ENCODE results near the gene USP14. TPM values are rescaled to one million over a fixed set of nuclear protein-coding genes. Genes with fewer than 3 reads are reported as not detected.

Gene USP14
- polyA plus RNA-seq, 1 donor from 2014 or later: 41.7 TPM

GRCh38 chr18:179499-179898 is 21.1 kb downstream of the USP14 start:
- H3K9ac ChIP-seq (ENCODE audit: low read length): no peak overlapping the region
- H3F3A ChIP-seq (ENCODE audit: insufficient read depth, low read length, poor library complexity, severe bottlenecking): no peaks in the 10 kb centered on the region
- no peaks in the 10 kb centered on the region for H3K27me3 ChIP-seq (ENCODE audit: insufficient read depth, low read depth, low read length)
- no peak overlapping the region for H3K4me2 ChIP-seq (ENCODE audit: low read length)
- no peak overlapping the region for H2AFZ ChIP-seq (ENCODE audit: low read depth, low read length)
- no peak overlapping the region for H3K27ac ChIP-seq (ENCODE audit: low read length)
- peaks cover 3% of the 10 kb centered on the region for H3K36me3 ChIP-seq (ENCODE audit: insufficient read depth, low read length)
- no peak overlapping the region for H3K4me3 ChIP-seq (ENCODE audit: low read length)
- H3K9me2 ChIP-seq (ENCODE audit: insufficient read depth, low read length): no peaks in the 10 kb centered on the region
- H4K20me1 ChIP-seq (ENCODE audit: insufficient read depth): no peaks in the 10 kb centered on the region
- no peaks in the 10 kb centered on the region for H3K9me3 ChIP-seq (ENCODE audit: low read length)
- peaks cover 3% of the 10 kb centered on the region for H3K79me2 ChIP-seq (replicated peaks; ENCODE audit: insufficient read depth, low read length)
- no peak for TF ChIP-seq REST (IDR thresholded peaks at IDR 0.05; ENCODE audit: borderline replicate concordance)
- no peak for TF ChIP-seq SMC3 (conservative IDR thresholded peaks at IDR 0.05; ENCODE audit: poor library complexity)
- TF ChIP-seq MXI1 (conservative IDR thresholded peaks at IDR 0.05; ENCODE audit: poor library complexity, severe bottlenecking): no peak
- TF ChIP-seq EZH2 (IDR thresholded peaks at IDR 0.05; ENCODE audit: borderline replicate concordance, insufficient read depth, low read length, poor library complexity, severe bottlenecking): no peak
- no peak for TF ChIP-seq RAD21 (conservative IDR thresholded peaks at IDR 0.05)
- no peak for TF ChIP-seq EP300 (conservative IDR thresholded peaks at IDR 0.05; ENCODE audit: poor library complexity, severe bottlenecking)
- no peak for TF ChIP-seq CTCF (IDR thresholded peaks at IDR 0.05; ENCODE audit: poor library complexity, severe bottlenecking)
- TF ChIP-seq TAF1 (IDR thresholded peaks at IDR 0.05; ENCODE audit: low read depth): no peak
- TF ChIP-seq POLR2AphosphoS5 (IDR thresholded peaks at IDR 0.05): no peak

GRCh38 chr18:181711-182110 is 23.4 kb downstream of the USP14 start:
- Histone ChIP-seq H3K36me3 (ENCODE audit: insufficient read depth, low read length) (peaks cover 3% of the 10 kb centered on the region), H3K27ac (ENCODE audit: low read length) (no peak overlapping the region), H4K20me1 (ENCODE audit: insufficient read depth) (no peaks in the 10 kb centered on the region), H3K9ac (ENCODE audit: low read length) (no peak overlapping the region), H3K9me3 (ENCODE audit: low read length) (no peaks in the 10 kb centered on the region), H2AFZ (ENCODE audit: low read depth, low read length) (no peak overlapping the region), H3K79me2 (replicated peaks; ENCODE audit: insufficient read depth, low read length) (peaks cover 3% of the 10 kb centered on the region), H3F3A (ENCODE audit: insufficient read depth, low read length, poor library complexity, severe bottlenecking) (no peaks in the 10 kb centered on the region), H3K4me3 (ENCODE audit: low read length) (no peak overlapping the region), H3K27me3 (ENCODE audit: insufficient read depth, low read depth, low read length) (no peaks in the 10 kb centered on the region), H3K4me2 (ENCODE audit: low read length) (no peak overlapping the region), H3K9me2 (ENCODE audit: insufficient read depth, low read length) (no peaks in the 10 kb centered on the region)
- TF ChIP-seq RAD21 (conservative IDR thresholded peaks at IDR 0.05) (no peak), POLR2AphosphoS5 (IDR thresholded peaks at IDR 0.05) (no peak), EZH2 (IDR thresholded peaks at IDR 0.05; ENCODE audit: borderline replicate concordance, insufficient read depth, low read length, poor library complexity, severe bottlenecking) (no peak), EP300 (conservative IDR thresholded peaks at IDR 0.05; ENCODE audit: poor library complexity, severe bottlenecking) (no peak), TAF1 (IDR thresholded peaks at IDR 0.05; ENCODE audit: low read depth) (no peak), SMC3 (conservative IDR thresholded peaks at IDR 0.05; ENCODE audit: poor library complexity) (no peak), MXI1 (conservative IDR thresholded peaks at IDR 0.05; ENCODE audit: poor library complexity, severe bottlenecking) (no peak), CTCF (IDR thresholded peaks at IDR 0.05; ENCODE audit: poor library complexity, severe bottlenecking) (no peak), REST (IDR thresholded peaks at IDR 0.05; ENCODE audit: borderline replicate concordance) (no peak)
